ENCODE data around the gene FBH1. TPM values are rescaled to one million over a fixed set of nuclear protein-coding genes. Genes with fewer than 3 reads are reported as not detected.
A peak's percentile ranks its signal among the peaks of the same experiment; 100 is the strongest.

The FBH1 gene
- total RNA-seq, 1 experiment from 2014 or later, result 22.0 TPM

DNA sequence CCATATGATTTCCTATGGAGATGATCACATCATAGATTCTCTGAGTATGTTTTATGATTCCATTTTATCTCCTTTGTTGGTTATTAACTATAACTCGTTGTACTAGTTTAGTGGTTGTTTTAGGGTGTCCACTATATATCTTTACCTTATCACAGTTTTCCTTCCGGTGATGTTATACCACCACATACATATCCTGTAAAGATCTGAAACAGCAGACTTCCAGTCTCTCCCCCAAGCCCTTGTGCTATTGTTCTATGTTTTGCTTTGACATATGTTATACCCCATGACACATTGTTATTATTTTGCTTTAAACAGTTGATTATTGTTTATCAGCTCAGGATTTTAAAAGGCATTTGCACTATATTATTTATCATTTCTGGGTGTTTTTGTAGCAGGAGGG, 80.0 kb downstream of the FBH1 start:
- Histone ChIP-seq H3K27me3 (ENCODE audit: low read length) (no peaks in the 10 kb centered on the region), H3K9me2 (replicated peaks; ENCODE audit: low read length) (no peaks in the 10 kb centered on the region), H4K20me1 (ENCODE audit: low read length) (no peaks in the 10 kb centered on the region), H3K4me1 (ENCODE audit: insufficient read depth, low read length) (no peaks in the 10 kb centered on the region), H3K4me3 (ENCODE audit: low read length) (no peak overlapping the region), H3K9me3 (ENCODE audit: low read length) (no peaks in the 10 kb centered on the region), H3K79me2 (ENCODE audit: low read length) (0 out of 2 replicates have a peak, but pooled peaks cover 4% of the 10 kb centered on the region), H3F3A (ENCODE audit: low read length, unreplicated experiment) (no peaks in the 10 kb centered on the region), H3K27ac (ENCODE audit: low read length) (no peak overlapping the region), H3K36me3 (ENCODE audit: low read depth, low read length) (no peaks in the 10 kb centered on the region), H3K4me2 (ENCODE audit: low read length) (no peak overlapping the region), H2AFZ (ENCODE audit: low read length) (no peak overlapping the region), H3K9ac (ENCODE audit: low read length) (no peak overlapping the region)
- TF ChIP-seq EZH2 (IDR thresholded peaks at IDR 0.05; ENCODE audit: low read length, unreplicated experiment) (no peak), EZH2phosphoT487 (IDR thresholded peaks at IDR 0.05; ENCODE audit: borderline replicate concordance, low read length) (no peak)
- TF ChIP-seq, protein P1, sequence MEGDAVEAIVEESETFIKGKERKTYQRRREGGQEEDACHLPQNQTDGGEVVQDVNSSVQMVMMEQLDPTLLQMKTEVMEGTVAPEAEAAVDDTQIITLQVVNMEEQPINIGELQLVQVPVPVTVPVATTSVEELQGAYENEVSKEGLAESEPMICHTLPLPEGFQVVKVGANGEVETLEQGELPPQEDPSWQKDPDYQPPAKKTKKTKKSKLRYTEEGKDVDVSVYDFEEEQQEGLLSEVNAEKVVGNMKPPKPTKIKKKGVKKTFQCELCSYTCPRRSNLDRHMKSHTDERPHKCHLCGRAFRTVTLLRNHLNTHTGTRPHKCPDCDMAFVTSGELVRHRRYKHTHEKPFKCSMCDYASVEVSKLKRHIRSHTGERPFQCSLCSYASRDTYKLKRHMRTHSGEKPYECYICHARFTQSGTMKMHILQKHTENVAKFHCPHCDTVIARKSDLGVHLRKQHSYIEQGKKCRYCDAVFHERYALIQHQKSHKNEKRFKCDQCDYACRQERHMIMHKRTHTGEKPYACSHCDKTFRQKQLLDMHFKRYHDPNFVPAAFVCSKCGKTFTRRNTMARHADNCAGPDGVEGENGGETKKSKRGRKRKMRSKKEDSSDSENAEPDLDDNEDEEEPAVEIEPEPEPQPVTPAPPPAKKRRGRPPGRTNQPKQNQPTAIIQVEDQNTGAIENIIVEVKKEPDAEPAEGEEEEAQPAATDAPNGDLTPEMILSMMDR (conservative IDR thresholded peaks at IDR 0.05; ENCODE audit: low read depth, low read length), result no peak
- intact Hi-C loops (cut with micrococcal nuclease), result no loop called here
- ChIA-PET CTCF (no interaction called here), POLR2A (ENCODE audit: unreplicated experiment) (no interaction called here)
- no peak for ATAC-seq
- no peak for DNase-seq
- no TSS peak for BruUV-seq (replicated peaks)

DNA sequence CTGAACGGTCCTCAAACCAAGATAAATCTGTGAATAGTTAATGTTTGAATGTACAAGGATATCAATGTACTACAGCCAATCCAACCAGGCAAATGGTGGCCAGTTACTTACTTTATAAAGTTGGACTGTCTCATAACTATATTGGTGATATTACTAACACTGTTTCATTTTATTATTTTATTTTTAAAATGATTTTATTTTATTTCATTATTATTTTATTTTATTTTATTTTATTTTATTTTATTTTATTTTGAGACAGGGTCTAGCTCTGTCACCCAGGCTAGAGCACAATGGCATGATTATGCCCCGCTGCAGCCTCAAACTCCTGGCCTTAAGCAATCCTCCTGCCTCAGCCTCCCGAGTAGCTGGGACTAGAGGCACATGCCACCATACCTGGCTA, 80.5 kb downstream of the FBH1 start:
- Histone ChIP-seq H3K36me3 (ENCODE audit: low read depth, low read length) (no peaks in the 10 kb centered on the region), H3K9me3 (ENCODE audit: low read length) (no peaks in the 10 kb centered on the region), H2AFZ (ENCODE audit: low read length) (no peak overlapping the region), H3K4me1 (ENCODE audit: insufficient read depth, low read length) (no peaks in the 10 kb centered on the region), H3K9me2 (replicated peaks; ENCODE audit: low read length) (no peaks in the 10 kb centered on the region), H3K9ac (ENCODE audit: low read length) (no peak overlapping the region), H4K20me1 (ENCODE audit: low read length) (no peaks in the 10 kb centered on the region), H3F3A (ENCODE audit: low read length, unreplicated experiment) (no peaks in the 10 kb centered on the region), H3K27me3 (ENCODE audit: low read length) (no peaks in the 10 kb centered on the region), H3K4me3 (ENCODE audit: low read length) (no peak overlapping the region), H3K27ac (ENCODE audit: low read length) (no peak overlapping the region), H3K79me2 (ENCODE audit: low read length) (0 out of 2 replicates have a peak, but pooled peaks cover 7% of the 10 kb centered on the region), H3K4me2 (ENCODE audit: low read length) (no peak overlapping the region)
- ChIA-PET POLR2A (ENCODE audit: unreplicated experiment) (no interaction called here), CTCF (no interaction called here)
- intact Hi-C loops (cut with micrococcal nuclease), result no loop called here
- DNase-seq (no peak), ATAC-seq (no peak)
- BruUV-seq (replicated peaks), result no TSS peak
- TF ChIP-seq, protein P1 (conservative IDR thresholded peaks at IDR 0.05; ENCODE audit: low read depth, low read length), result no peak
- TF ChIP-seq EZH2phosphoT487 (IDR thresholded peaks at IDR 0.05; ENCODE audit: borderline replicate concordance, low read length) (no peak), EZH2 (IDR thresholded peaks at IDR 0.05; ENCODE audit: low read length, unreplicated experiment) (no peak)

DNA sequence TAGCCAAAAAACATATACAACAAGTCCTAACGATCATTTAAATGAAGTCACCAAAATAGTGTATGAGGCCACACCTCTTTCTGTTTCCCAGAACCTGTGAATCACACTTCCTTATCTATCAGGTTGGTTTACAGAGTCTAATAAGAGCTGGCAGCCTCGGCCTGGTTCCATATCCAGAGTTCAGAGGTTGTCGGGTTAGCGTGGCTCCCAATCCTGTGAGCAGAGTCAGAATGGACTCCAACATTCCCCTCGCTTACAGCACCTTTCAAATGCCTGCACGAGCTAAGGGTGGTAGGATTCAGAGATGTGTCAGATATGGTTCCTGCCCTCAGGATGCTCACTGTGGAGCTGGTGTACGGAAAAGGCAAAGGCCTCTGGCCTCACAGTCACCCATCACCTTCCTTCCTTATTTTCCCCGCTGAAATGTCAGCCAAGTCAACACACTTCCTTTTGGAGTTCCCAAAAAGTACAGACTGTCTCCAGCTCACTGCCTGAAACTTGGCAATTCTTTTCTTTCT, 81.3 kb downstream of the FBH1 start:
- no peak overlapping the region for H3K27ac ChIP-seq (ENCODE audit: low read length)
- no peaks in the 10 kb centered on the region for H3K9me3 ChIP-seq (ENCODE audit: low read length)
- no peaks in the 10 kb centered on the region for H3K4me1 ChIP-seq (ENCODE audit: insufficient read depth, low read length)
- H3K9ac ChIP-seq (ENCODE audit: low read length), result no peak overlapping the region
- peak; percentile 8 for DNase-seq
- BruUV-seq (replicated peaks), result no TSS peak
- no peaks in the 10 kb centered on the region for H3K36me3 ChIP-seq (ENCODE audit: low read depth, low read length)
- H3F3A ChIP-seq (ENCODE audit: low read length, unreplicated experiment), result no peaks in the 10 kb centered on the region
- ATAC-seq, result peak; percentile 60
- no peak overlapping the region for H3K4me2 ChIP-seq (ENCODE audit: low read length)
- ChIA-PET POLR2A (ENCODE audit: unreplicated experiment) (interaction anchor here (0.6 kb wide), 2 partner anchors 82 to 94 kb away, joined by 3 to 5 read pairs; partner anchors contain the start of genes ANKRD16 and FBH1), CTCF (no interaction called here)
- no peak overlapping the region for H3K4me3 ChIP-seq (ENCODE audit: low read length)
- H3K9me2 ChIP-seq (replicated peaks; ENCODE audit: low read length), result no peaks in the 10 kb centered on the region
- no peak for TF ChIP-seq EZH2phosphoT487 (IDR thresholded peaks at IDR 0.05; ENCODE audit: borderline replicate concordance, low read length)
- no peaks in the 10 kb centered on the region for H4K20me1 ChIP-seq (ENCODE audit: low read length)
- intact Hi-C loops (cut with micrococcal nuclease), result no loop called here
- H3K79me2 ChIP-seq (ENCODE audit: low read length), result peaks cover 15% of the 10 kb centered on the region
- no peak overlapping the region for H2AFZ ChIP-seq (ENCODE audit: low read length)
- H3K27me3 ChIP-seq (ENCODE audit: low read length), result no peaks in the 10 kb centered on the region
